HepG2 (cell line): ENCODE results near the gene CNP. TPM values are rescaled to one million over a fixed set of nuclear protein-coding genes. Genes with fewer than 3 reads are reported as not detected.

Source experiments
- BORCS8-MEF2B ChIP-seq: sonication (generic); formaldehyde crosslinking; IDR thresholded peaks from 2 replicates; pipeline ENCODE4 v1.8.0; 2022; ENCODE audit warnings: mild to moderate bottlenecking, missing genetic modification reagents
- ELF1 ChIP-seq: sonication (generic); formaldehyde crosslinking; IDR thresholded peaks from 2 replicates; pipeline ENCODE4 v1.4.0; 2020; ENCODE audit warnings: missing genetic modification reagents
- ELF3 ChIP-seq: IDR thresholded peaks from 2 replicates; pipeline ENCODE4 v1.6.1; 2016; ENCODE audit warnings: missing genetic modification reagents, missing compliant biosample characterization
- EZH2 ChIP-seq: conservative IDR thresholded peaks from 2 replicates; pipeline ENCODE4 v1.6.1; 2012; ENCODE audit warnings: mild to moderate bottlenecking, low read depth, low read length, moderate library complexity
- NCOA5 ChIP-seq: sonication (generic); formaldehyde crosslinking; IDR thresholded peaks from 2 replicates; pipeline ENCODE4 v1.4.0; 2020; ENCODE audit warnings: missing genetic modification reagents
- RXRA ChIP-seq: sonication (generic); formaldehyde crosslinking; IDR thresholded peaks from 2 replicates; pipeline ENCODE4 v1.5.1; 2020; ENCODE audit warnings: missing genetic modification reagents
- TGIF2 ChIP-seq: IDR thresholded peaks from 2 replicates; pipeline ENCODE4 v1.6.1; 2016; ENCODE audit warnings: control low read depth, missing compliant biosample characterization
- ZFAT ChIP-seq: sonication (generic); formaldehyde crosslinking; conservative IDR thresholded peaks from 2 replicates; pipeline ENCODE4 v1.8.1; 2023; ENCODE audit warnings: missing genetic modification reagents, inconsistent platforms
- ZFP1 ChIP-seq: IDR thresholded peaks from 2 replicates; pipeline ENCODE4 v1.6.1; 2016
- ZNF616 ChIP-seq: sonication (generic); formaldehyde crosslinking; IDR thresholded peaks from 2 replicates; pipeline ENCODE4 v1.5.0; 2020; ENCODE audit warnings: low read depth, mild to moderate bottlenecking, missing genetic modification reagents
- ZNF7 ChIP-seq: IDR thresholded peaks from 2 replicates; pipeline ENCODE4 v1.6.1; 2016; ENCODE audit warnings: missing biosample characterization, missing genetic modification reagents
- polyA plus RNA-seq, 8 experiments: library from polyadenylated mRNA; depleted of rRNA in 3 of 8; stranded (reverse) in 7 of 8; unstranded in 1 of 8; fragments of >200 nt; fragmentation: Illumina TruSeq in 4 of 8; extraction: Trizol in 4 of 8; gene quantifications; 2 replicates each; pipeline versions ENCODE4 v1.2.1 to v1.2.3, GENCODE V29; 2011 to 2016; ENCODE audit warnings: low read depth in 4 of 8, missing spikeins in 1 of 8, mixed read lengths in 1 of 8; ENCODE audit not compliant: insufficient read depth in 1 of 8
- total RNA-seq, 5 experiments: library from RNA; depleted of rRNA; stranded (reverse); fragments of >200 nt; fragmentation: Illumina TruSeq; extraction: Trizol; gene quantifications; 2 replicates each; pipeline ENCODE4 v1.2.3, GENCODE V29; 2016; ENCODE audit warnings: low read depth in 1 of 5
- TF ChIP-seq, protein P1 (sequence below): IDR thresholded peaks from 2 replicates; pipeline ENCODE4 v1.6.1; 2016; ENCODE audit warnings: low read depth, missing genetic modification reagents, missing compliant biosample characterization
- TF ChIP-seq, protein P2 (sequence below), 2 experiments: sonication (generic) in 1 of 2; formaldehyde crosslinking in 1 of 2; IDR thresholded peaks; 2 replicates each; pipeline versions ENCODE4 v1.4.0 to v1.6.1; 2018 to 2020; ENCODE audit warnings: missing genetic modification reagents in 2 of 2, borderline replicate concordance in 1 of 2, low read depth in 1 of 2, mild to moderate bottlenecking in 1 of 2, missing biosample characterization in 1 of 2
- TF ChIP-seq, protein P3 (sequence below): sonication (generic); formaldehyde crosslinking; IDR thresholded peaks from 2 replicates; pipeline ENCODE4; 2020; ENCODE audit warnings: missing genetic modification reagents, mild to moderate bottlenecking, borderline replicate concordance
- TF ChIP-seq, protein P4 (sequence below): sonication (generic); formaldehyde crosslinking; IDR thresholded peaks from 2 replicates; pipeline ENCODE4 v1.4.0; 2020; ENCODE audit warnings: missing genetic modification reagents, borderline replicate concordance

CNP gene
- total and polyA plus RNA-seq, 2 of the 13 experiments (the other 11 are each of a cell fraction or from before 2014, with no cell fraction given) = 97.2 to 161 TPM

DNA sequence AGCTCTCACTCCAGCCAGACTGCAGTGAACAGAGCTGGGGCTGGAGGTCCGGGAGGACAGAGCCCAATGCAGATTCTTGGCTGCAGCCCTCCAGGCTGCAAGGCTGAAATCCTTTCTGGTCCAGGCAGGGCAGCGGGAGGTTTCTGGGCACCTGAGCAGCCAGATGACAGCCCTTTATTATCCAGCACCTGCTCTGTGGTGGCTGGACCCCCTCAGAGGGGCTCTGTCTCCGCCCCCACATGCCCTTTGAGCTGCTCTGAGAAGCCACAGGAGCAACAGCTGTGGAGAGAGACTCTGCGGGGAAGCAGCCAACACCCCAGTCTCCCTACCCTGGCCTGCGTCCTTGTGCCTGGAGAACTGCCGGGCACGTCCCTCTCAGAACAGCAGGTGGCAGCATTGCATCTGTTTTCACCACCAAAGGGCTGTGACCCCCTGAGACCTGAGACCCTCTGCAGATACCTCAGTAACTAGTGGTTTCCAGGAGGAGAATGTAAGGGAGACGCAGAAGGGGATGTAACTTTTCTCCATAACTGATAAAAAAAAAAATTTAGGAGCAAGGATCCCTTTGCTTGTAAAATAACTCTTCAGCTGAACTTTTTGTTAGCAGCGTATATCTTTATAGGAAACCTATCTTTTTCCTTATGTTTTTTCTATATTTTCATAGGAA lies 3.7 kb upstream of the CNP start (continued):
- TF ChIP-seq ELF3 (CRISPR knock-in tag) (no peak), EZH2 (peak; percentile 53; the same call in 1 of the 2 replicates), RXRA (CRISPR knock-in tag) (peak; percentile 27; the same call in 1 of the 2 replicates), BORCS8-MEF2B (peak; percentile 69; the same call in 1 of the 2 replicates), ZFAT (CRISPR knock-in tag) (no peak), ELF1 (no peak; the same call in 1 of the 2 replicates), ZFP1 (CRISPR knock-in tag) (0 out of 2 replicates have a peak, but pooled peaks have one; percentile 45), ZNF7 (CRISPR knock-in tag) (no peak), TGIF2 (CRISPR knock-in tag) (peak; percentile 52; the same call in 1 of the 2 replicates), ZNF616 (CRISPR knock-in tag) (no peak), NCOA5 (no peak)
- TF ChIP-seq, protein P1, sequence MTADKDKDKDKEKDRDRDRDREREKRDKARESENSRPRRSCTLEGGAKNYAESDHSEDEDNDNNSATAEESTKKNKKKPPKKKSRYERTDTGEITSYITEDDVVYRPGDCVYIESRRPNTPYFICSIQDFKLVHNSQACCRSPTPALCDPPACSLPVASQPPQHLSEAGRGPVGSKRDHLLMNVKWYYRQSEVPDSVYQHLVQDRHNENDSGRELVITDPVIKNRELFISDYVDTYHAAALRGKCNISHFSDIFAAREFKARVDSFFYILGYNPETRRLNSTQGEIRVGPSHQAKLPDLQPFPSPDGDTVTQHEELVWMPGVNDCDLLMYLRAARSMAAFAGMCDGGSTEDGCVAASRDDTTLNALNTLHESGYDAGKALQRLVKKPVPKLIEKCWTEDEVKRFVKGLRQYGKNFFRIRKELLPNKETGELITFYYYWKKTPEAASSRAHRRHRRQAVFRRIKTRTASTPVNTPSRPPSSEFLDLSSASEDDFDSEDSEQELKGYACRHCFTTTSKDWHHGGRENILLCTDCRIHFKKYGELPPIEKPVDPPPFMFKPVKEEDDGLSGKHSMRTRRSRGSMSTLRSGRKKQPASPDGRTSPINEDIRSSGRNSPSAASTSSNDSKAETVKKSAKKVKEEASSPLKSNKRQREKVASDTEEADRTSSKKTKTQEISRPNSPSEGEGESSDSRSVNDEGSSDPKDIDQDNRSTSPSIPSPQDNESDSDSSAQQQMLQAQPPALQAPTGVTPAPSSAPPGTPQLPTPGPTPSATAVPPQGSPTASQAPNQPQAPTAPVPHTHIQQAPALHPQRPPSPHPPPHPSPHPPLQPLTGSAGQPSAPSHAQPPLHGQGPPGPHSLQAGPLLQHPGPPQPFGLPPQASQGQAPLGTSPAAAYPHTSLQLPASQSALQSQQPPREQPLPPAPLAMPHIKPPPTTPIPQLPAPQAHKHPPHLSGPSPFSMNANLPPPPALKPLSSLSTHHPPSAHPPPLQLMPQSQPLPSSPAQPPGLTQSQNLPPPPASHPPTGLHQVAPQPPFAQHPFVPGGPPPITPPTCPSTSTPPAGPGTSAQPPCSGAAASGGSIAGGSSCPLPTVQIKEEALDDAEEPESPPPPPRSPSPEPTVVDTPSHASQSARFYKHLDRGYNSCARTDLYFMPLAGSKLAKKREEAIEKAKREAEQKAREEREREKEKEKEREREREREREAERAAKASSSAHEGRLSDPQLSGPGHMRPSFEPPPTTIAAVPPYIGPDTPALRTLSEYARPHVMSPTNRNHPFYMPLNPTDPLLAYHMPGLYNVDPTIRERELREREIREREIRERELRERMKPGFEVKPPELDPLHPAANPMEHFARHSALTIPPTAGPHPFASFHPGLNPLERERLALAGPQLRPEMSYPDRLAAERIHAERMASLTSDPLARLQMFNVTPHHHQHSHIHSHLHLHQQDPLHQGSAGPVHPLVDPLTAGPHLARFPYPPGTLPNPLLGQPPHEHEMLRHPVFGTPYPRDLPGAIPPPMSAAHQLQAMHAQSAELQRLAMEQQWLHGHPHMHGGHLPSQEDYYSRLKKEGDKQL (CRISPR knock-in tag) = no peak
- TF ChIP-seq, protein P2, sequence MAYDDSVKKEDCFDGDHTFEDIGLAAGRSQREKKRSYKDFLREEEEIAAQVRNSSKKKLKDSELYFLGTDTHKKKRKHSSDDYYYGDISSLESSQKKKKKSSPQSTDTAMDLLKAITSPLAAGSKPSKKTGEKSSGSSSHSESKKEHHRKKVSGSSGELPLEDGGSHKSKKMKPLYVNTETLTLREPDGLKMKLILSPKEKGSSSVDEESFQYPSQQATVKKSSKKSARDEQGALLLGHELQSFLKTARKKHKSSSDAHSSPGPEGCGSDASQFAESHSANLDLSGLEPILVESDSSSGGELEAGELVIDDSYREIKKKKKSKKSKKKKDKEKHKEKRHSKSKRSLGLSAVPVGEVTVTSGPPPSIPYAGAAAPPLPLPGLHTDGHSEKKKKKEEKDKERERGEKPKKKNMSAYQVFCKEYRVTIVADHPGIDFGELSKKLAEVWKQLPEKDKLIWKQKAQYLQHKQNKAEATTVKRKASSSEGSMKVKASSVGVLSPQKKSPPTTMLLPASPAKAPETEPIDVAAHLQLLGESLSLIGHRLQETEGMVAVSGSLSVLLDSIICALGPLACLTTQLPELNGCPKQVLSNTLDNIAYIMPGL (CRISPR knock-in tag; IDR thresholded peaks at IDR 0.05; ENCODE audit: borderline replicate concordance in 1 of 2, low read depth in 1 of 2) = peak; percentile 54 to 62; a peak in 3 of 4 replicates
- TF ChIP-seq, protein P3, sequence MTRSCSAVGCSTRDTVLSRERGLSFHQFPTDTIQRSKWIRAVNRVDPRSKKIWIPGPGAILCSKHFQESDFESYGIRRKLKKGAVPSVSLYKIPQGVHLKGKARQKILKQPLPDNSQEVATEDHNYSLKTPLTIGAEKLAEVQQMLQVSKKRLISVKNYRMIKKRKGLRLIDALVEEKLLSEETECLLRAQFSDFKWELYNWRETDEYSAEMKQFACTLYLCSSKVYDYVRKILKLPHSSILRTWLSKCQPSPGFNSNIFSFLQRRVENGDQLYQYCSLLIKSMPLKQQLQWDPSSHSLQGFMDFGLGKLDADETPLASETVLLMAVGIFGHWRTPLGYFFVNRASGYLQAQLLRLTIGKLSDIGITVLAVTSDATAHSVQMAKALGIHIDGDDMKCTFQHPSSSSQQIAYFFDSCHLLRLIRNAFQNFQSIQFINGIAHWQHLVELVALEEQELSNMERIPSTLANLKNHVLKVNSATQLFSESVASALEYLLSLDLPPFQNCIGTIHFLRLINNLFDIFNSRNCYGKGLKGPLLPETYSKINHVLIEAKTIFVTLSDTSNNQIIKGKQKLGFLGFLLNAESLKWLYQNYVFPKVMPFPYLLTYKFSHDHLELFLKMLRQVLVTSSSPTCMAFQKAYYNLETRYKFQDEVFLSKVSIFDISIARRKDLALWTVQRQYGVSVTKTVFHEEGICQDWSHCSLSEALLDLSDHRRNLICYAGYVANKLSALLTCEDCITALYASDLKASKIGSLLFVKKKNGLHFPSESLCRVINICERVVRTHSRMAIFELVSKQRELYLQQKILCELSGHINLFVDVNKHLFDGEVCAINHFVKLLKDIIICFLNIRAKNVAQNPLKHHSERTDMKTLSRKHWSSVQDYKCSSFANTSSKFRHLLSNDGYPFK (CRISPR knock-in tag) = peak; percentile 39; the same call in 1 of the 2 replicates
- TF ChIP-seq, protein P4, sequence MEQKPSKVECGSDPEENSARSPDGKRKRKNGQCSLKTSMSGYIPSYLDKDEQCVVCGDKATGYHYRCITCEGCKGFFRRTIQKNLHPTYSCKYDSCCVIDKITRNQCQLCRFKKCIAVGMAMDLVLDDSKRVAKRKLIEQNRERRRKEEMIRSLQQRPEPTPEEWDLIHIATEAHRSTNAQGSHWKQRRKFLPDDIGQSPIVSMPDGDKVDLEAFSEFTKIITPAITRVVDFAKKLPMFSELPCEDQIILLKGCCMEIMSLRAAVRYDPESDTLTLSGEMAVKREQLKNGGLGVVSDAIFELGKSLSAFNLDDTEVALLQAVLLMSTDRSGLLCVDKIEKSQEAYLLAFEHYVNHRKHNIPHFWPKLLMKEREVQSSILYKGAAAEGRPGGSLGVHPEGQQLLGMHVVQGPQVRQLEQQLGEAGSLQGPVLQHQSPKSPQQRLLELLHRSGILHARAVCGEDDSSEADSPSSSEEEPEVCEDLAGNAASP (CRISPR knock-in tag) = peak; percentile 79; the same call in 1 of the 2 replicates
